CD14-positive monocyte (primary cell): ENCODE measurements around the gene MALRD1. TPM values are rescaled to one million over a fixed set of nuclear protein-coding genes. Genes with fewer than 3 reads are reported as not detected.
"Not testable (repeated sequence)": the region's sequence is repeated elsewhere in the genome, so short reads cannot be mapped to it uniquely, and the experiment has no call there.

Experiments used
- DNase-seq, 3 donors: peaks; one replicate each; pipeline ENCODE4 v3.0.0-alpha.2; 2011 to 2022
- H2AFZ ChIP-seq: 2 replicates; pipeline ENCODE4 v1.6.0; 2012; ENCODE audit warnings: mild to moderate bottlenecking, low read depth, low read length, inconsistent platforms; ENCODE audit not compliant: insufficient read depth, poor library complexity, severe bottlenecking
- H3K27ac ChIP-seq, 2 donors: 1 replicate in 1 of 2; 2 replicates in 1 of 2; pipeline ENCODE4 v1.5.1; 2012 to 2013; ENCODE audit warnings: low read length in 2 of 2, control low read depth in 1 of 2, inconsistent platforms in 1 of 2, low read depth in 1 of 2, mild to moderate bottlenecking in 1 of 2
- H3K27me3 ChIP-seq, 2 donors: one replicate each; pipeline versions ENCODE4 v1.6.0 to v1.6.1; 2011 to 2013; ENCODE audit warnings: low read length in 2 of 2; ENCODE audit not compliant: control insufficient read depth in 2 of 2, insufficient read depth in 2 of 2
- H3K36me3 ChIP-seq, 2 donors: replicated peaks in 1 of 2; 1 replicate in 1 of 2; 2 replicates in 1 of 2; pipeline versions ENCODE4 v1.5.1 to v1.6.1; 2012 to 2013; ENCODE audit warnings: low read length in 2 of 2, control low read depth in 1 of 2, inconsistent platforms in 1 of 2, mild to moderate bottlenecking in 1 of 2; ENCODE audit not compliant: insufficient read depth in 2 of 2, control insufficient read depth in 1 of 2
- H3K4me1 ChIP-seq, 2 donors: 1 replicate in 1 of 2; 2 replicates in 1 of 2; pipeline versions ENCODE4 v1.5.1 to v1.6.1; 2012 to 2013; ENCODE audit warnings: low read length in 2 of 2, control low read depth in 1 of 2, inconsistent platforms in 1 of 2, mild to moderate bottlenecking in 1 of 2, moderate library complexity in 1 of 2; ENCODE audit not compliant: insufficient read depth in 2 of 2, control insufficient read depth in 1 of 2
- H3K4me2 ChIP-seq: replicated peaks from 2 replicates; pipeline ENCODE3; 2012; ENCODE audit warnings: low read length, moderate library complexity, mild to moderate bottlenecking; ENCODE audit not compliant: poor library complexity, severe bottlenecking; ENCODE audit errors: extremely low read depth
- H3K4me3 ChIP-seq, 3 experiments: fragments of 200-600 bp in 1 of 3; sonication (generic) in 1 of 3; replicated peaks in 1 of 3; 1 replicate in 2 of 3; 2 replicates in 1 of 3; pipeline ENCODE4 v1.5.1; 2011 to 2013; ENCODE audit warnings: low read length in 3 of 3, mild to moderate bottlenecking in 3 of 3, control low read depth in 2 of 3, low read depth in 2 of 3, inconsistent platforms in 1 of 3, moderate library complexity in 1 of 3
- H3K79me2 ChIP-seq: 2 replicates; pipeline ENCODE4 v1.6.0; 2012; ENCODE audit warnings: mild to moderate bottlenecking, control low read depth, inconsistent platforms, low read length, moderate library complexity; ENCODE audit not compliant: insufficient read depth
- H3K9ac ChIP-seq: 2 replicates; pipeline ENCODE4 v1.6.0; 2017; ENCODE audit warnings: low read length, mild to moderate bottlenecking; ENCODE audit not compliant: insufficient read depth, poor library complexity, severe bottlenecking
- H3K9me3 ChIP-seq, 2 donors: replicated peaks in 1 of 2; 1 replicate in 1 of 2; 2 replicates in 1 of 2; pipeline versions ENCODE4 v1.5.1 to v1.6.1; 2012 to 2013; ENCODE audit warnings: low read length in 2 of 2, control low read depth in 1 of 2; ENCODE audit not compliant: control insufficient read depth in 1 of 2, insufficient read depth in 1 of 2
- H4K20me1 ChIP-seq: 2 replicates; pipeline ENCODE4 v1.6.0; 2012; ENCODE audit warnings: mild to moderate bottlenecking, low read length, control low read depth, moderate library complexity; ENCODE audit not compliant: insufficient read depth
- H3K27ac Mint-ChIP-seq, 7 donors: one replicate each; pipeline ENCODE4 v1.8.0; 2020; ENCODE audit warnings: mild to moderate bottlenecking in 7 of 7, mixed read lengths in 7 of 7, moderate library complexity in 6 of 7, inconsistent platforms in 2 of 7
- H3K27me3 Mint-ChIP-seq, 3 donors: one replicate each; pipeline ENCODE4 v1.8.0; 2021 to 2022; ENCODE audit warnings: low read depth in 3 of 3, mild to moderate bottlenecking in 3 of 3, mixed read lengths in 3 of 3, moderate library complexity in 3 of 3, inconsistent platforms in 1 of 3
- H3K36me3 Mint-ChIP-seq, 2 donors: one replicate each; pipeline ENCODE4 v1.8.0; 2020; ENCODE audit warnings: mixed read lengths in 2 of 2, inconsistent platforms in 1 of 2, mild to moderate bottlenecking in 1 of 2
- H3K4me1 Mint-ChIP-seq: one replicate; pipeline ENCODE4 v1.8.0; 2020; ENCODE audit warnings: mild to moderate bottlenecking, mixed read lengths
- H3K4me3 Mint-ChIP-seq, 2 donors: one replicate each; pipeline ENCODE4 v1.8.0; 2020; ENCODE audit warnings: mild to moderate bottlenecking in 2 of 2, mixed read lengths in 2 of 2, moderate library complexity in 1 of 2
- H3K9me3 Mint-ChIP-seq, 7 donors: one replicate each; pipeline ENCODE4 v1.8.0; 2020 to 2022; ENCODE audit warnings: mixed read lengths in 7 of 7, mild to moderate bottlenecking in 6 of 7, moderate library complexity in 6 of 7, inconsistent platforms in 2 of 7
- CTCF ChIP-seq: fragments of 200-600 bp; IDR thresholded peaks from one replicate; pipeline ENCODE4 v1.8.0; 2022; ENCODE audit warnings: antibody characterized with exemption, mild to moderate bottlenecking
- WGBS: methylation state at CpG from one replicate; pipeline ENCODE4 v1.1.5; 2013; ENCODE audit warnings: missing lambda C conversion rate; ENCODE audit not compliant: insufficient coverage; 5-methylcytosine and 5-hydroxymethylcytosine counted together
- intact Hi-C, 2 donors: fragments of 100-400 bp; cut with micrococcal nuclease; formaldehyde crosslinking; loops; one replicate each; pipeline versions ENCODE4 v1.15.0 to v1.15.1; 2023
- polyA plus RNA-seq, 3 donors: library from polyadenylated mRNA; depleted of rRNA in 1 of 3; unstranded in 2 of 3; stranded (reverse) in 1 of 3; fragments of 300-500 nt in 2 of 3; fragments of >200 nt in 1 of 3; fragmentation: Illumina TruSeq in 2 of 3; gene quantifications; 1 replicate in 2 of 3; 2 replicates in 1 of 3; pipeline ENCODE4 v1.2.3, GENCODE V29; 2012 to 2021

Gene MALRD1
- polyA plus RNA-seq, 3 donors, result not detected

GRCh38 chr10:19500959-19501358 is 452.4 kb downstream of the MALRD1 start:
- no peak for DNase-seq
- Histone ChIP-seq H2AFZ (no peak overlapping the region), H3K27me3 (no peaks in the 10 kb centered on the region), H3K4me2 (no peak overlapping the region), H3K4me1 (no peaks in the 10 kb centered on the region), H3K79me2 (no peaks in the 10 kb centered on the region), H3K9me3 (no peaks in the 10 kb centered on the region), H3K9ac (no peak overlapping the region), H3K4me3 (no peak overlapping the region), H3K27ac (no peak overlapping the region), H3K36me3 (no peaks in the 10 kb centered on the region), H4K20me1 (no peaks in the 10 kb centered on the region)
- intact Hi-C loops, result no loop called here
- H3K4me1 Mint-ChIP-seq, result no peaks in the 10 kb centered on the region
- no peak overlapping the region for H3K27ac Mint-ChIP-seq
- H3K27me3 Mint-ChIP-seq, result no peaks in the 10 kb centered on the region
- H3K36me3 Mint-ChIP-seq, result no peaks in the 10 kb centered on the region
- peaks cover 0 to 7% (median 2%) of the 10 kb centered on the region in 7 donors for H3K9me3 Mint-ChIP-seq
- no peak overlapping the region for H3K4me3 Mint-ChIP-seq
- TF ChIP-seq CTCF, result no peak
- WGBS, result no CpG with 5 or more reads among the region's 1 CpG

GRCh38 chr10:19505320-19506312 is 457.0 kb downstream of the MALRD1 start:
- TF ChIP-seq CTCF, result no peak
- Histone ChIP-seq H3K4me1 (no peaks in the 10 kb centered on the region), H3K9me3 (no peaks in the 10 kb centered on the region), H3K9ac (no peak overlapping the region), H3K4me2 (no peak overlapping the region), H3K4me3 (no peak overlapping the region), H2AFZ (no peak overlapping the region), H3K27me3 (no peaks in the 10 kb centered on the region), H3K79me2 (no peaks in the 10 kb centered on the region), H4K20me1 (no peaks in the 10 kb centered on the region), H3K36me3 (no peaks in the 10 kb centered on the region), H3K27ac (no peak overlapping the region)
- no peak for DNase-seq
- Mint-ChIP-seq H3K27ac (no peak overlapping the region), H3K27me3 (no peaks in the 10 kb centered on the region), H3K9me3 (peaks cover 0 to 14% (median 5%) of the 10 kb centered on the region in 7 donors), H3K4me1 (no peaks in the 10 kb centered on the region), H3K36me3 (no peaks in the 10 kb centered on the region), H3K4me3 (no peak overlapping the region)
- 94% methylated on average over 2 of the region's 6 CpGs for WGBS
- intact Hi-C loops, result no loop called here

- H4K20me1 ChIP-seq, H3K27me3 Mint-ChIP-seq, H3K4me2 ChIP-seq, intact Hi-C loops, H3K27ac ChIP-seq, H3K4me3 Mint-ChIP-seq, H3K4me1 ChIP-seq, H3K9ac ChIP-seq, H3K36me3 Mint-ChIP-seq, H3K36me3 ChIP-seq, H3K4me1 Mint-ChIP-seq, H2AFZ ChIP-seq, H3K4me3 ChIP-seq, H3K27ac Mint-ChIP-seq, DNase-seq, H3K79me2 ChIP-seq, H3K27me3 ChIP-seq, H3K9me3 ChIP-seq: not testable (repeated sequence)
- WGBS, result 93% methylated on average over 3 of the region's 8 CpGs
- H3K9me3 Mint-ChIP-seq, result peaks cover 3 to 17% (median 7%) of the 10 kb centered on the region in 7 donors
These were observed 461.6 kb downstream of the MALRD1 start for GRCh38 chr10:19510005-19510732.
